ENCODE results near the gene SPATA24.

DNA sequence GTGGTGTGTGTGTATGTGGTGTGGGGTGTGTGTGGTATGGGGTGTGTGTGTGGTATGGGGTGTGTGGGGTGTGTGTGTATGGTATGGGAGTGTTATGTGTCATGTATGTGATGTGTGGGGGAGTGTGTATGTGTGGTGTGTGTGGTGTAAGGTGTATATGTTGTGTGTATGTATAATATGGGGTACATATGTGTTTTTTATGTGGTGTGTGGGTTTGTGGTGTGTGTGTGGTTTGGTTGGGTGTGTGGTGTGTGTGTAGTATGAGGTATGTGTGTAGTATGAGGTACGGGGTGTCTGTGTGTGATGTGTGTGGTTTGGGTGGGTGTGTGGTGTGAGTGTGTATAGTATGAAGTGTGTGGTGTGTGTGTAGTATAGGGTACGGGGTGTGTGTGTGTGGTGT, 47.3 kb upstream of the SPATA24 start:
- TF ChIP-seq CTCF (IDR thresholded peaks at IDR 0.05; ENCODE audit: low read depth, low read length, missing input control) (no peak), YY1 (IDR thresholded peaks at IDR 0.05) (no peak), EGR1 (IDR thresholded peaks at IDR 0.05; ENCODE audit: low read depth in 2 of 2) (no peak)
